Esophagus muscularis mucosa (tissue), 4 donors: ENCODE data around the gene SHLD2.

Experiments
- CTCF ChIP-seq, 3 experiments: fragments of 200-600 bp in 2 of 3; fragments of 450-650 bp in 1 of 3; sonication (generic) in 2 of 3; IDR thresholded peaks; one replicate each; pipeline ENCODE4 v1.5.1; 2017 to 2019; ENCODE audit warnings: antibody characterized with exemption in 3 of 3, mild to moderate bottlenecking in 2 of 3, moderate library complexity in 1 of 3
- EP300 ChIP-seq: sonication (generic); formaldehyde crosslinking; IDR thresholded peaks from one replicate; pipeline ENCODE4 v1.6.1; 2017; ENCODE audit warnings: antibody characterized with exemption
- POLR2A ChIP-seq: fragments of 450-650 bp; IDR thresholded peaks from one replicate; pipeline ENCODE4 v1.6.1; 2017; ENCODE audit warnings: antibody characterized with exemption, moderate library complexity, mild to moderate bottlenecking, low read depth

GRCh38 chr10:87053111-87053510 is 41.9 kb upstream of the SHLD2 start:
- no peak for TF ChIP-seq CTCF (IDR thresholded peaks at IDR 0.05)
- no peak for TF ChIP-seq POLR2A
- no peak for TF ChIP-seq EP300
